ENCODE measurements around the gene RHOV. TPM values are rescaled to one million over a fixed set of nuclear protein-coding genes. Genes with fewer than 3 reads are reported as not detected.

The RHOV gene
- total RNA-seq, 1 donor from 2014 or later, result 0.27 TPM

- Mint-ChIP-seq H3K27ac (no peak overlapping the region), H3K27me3 (no peaks in the 10 kb centered on the region), H3K4me1 (no peaks in the 10 kb centered on the region), H3K9me3 (no peaks in the 10 kb centered on the region), H3K36me3 (ENCODE audit: low read depth) (no peaks in the 10 kb centered on the region), H3K4me3 (no peak overlapping the region)
- CTCF ChIA-PET, result no interaction called here
- POLR2A ChIA-PET, result no interaction called here
- TF ChIP-seq CTCF (IDR thresholded peaks at IDR 0.05), result no peak
- ATAC-seq (ENCODE audit: low read depth) (no peak), DNase-seq (no peak)
- intact Hi-C loops (cut with micrococcal nuclease), result no loop called here
Observed at GRCh38 chr15:40826423-40827075, 47.5 kb downstream of the RHOV start.

GRCh38 chr15:40825661-40826422 lies 48.2 kb downstream of the RHOV start:
- POLR2A ChIA-PET, result no interaction called here

GRCh38 chr15:40823572-40824343 lies 50.3 kb downstream of the RHOV start:
- Mint-ChIP-seq H3K4me3 (no peak overlapping the region), H3K36me3 (ENCODE audit: low read depth) (no peaks in the 10 kb centered on the region), H3K9me3 (no peaks in the 10 kb centered on the region), H3K4me1 (no peaks in the 10 kb centered on the region), H3K27ac (no peak overlapping the region), H3K27me3 (no peaks in the 10 kb centered on the region)
- ChIA-PET POLR2A (no interaction called here), CTCF (no interaction called here)
- ATAC-seq (ENCODE audit: low read depth) (no peak), DNase-seq (no peak)
- intact Hi-C loops (cut with micrococcal nuclease), result no loop called here
- TF ChIP-seq CTCF (IDR thresholded peaks at IDR 0.05), result no peak

More at GRCh38 chr15:40825661-40826422, 48.2 kb downstream of the RHOV start:
- no peak for TF ChIP-seq CTCF (IDR thresholded peaks at IDR 0.05)
- DNase-seq, result no peak
- no peak overlapping the region for H3K4me3 Mint-ChIP-seq
- no peak overlapping the region for H3K27ac Mint-ChIP-seq
- no peaks in the 10 kb centered on the region for H3K27me3 Mint-ChIP-seq
- no peaks in the 10 kb centered on the region for H3K36me3 Mint-ChIP-seq (ENCODE audit: low read depth)
- H3K9me3 Mint-ChIP-seq, result no peaks in the 10 kb centered on the region
- intact Hi-C loops (cut with micrococcal nuclease), result no loop called here
- no peaks in the 10 kb centered on the region for H3K4me1 Mint-ChIP-seq
- CTCF ChIA-PET, result no interaction called here
- ATAC-seq (ENCODE audit: low read depth), result no peak

Other genes starting within 250 kb of the RHOV start
- 2.6 and 4.1 TPM in 2 replicates for gene RAD51, start 179.1 kb downstream of the RHOV start, total RNA-seq
- gene RMDN3, start 119.0 kb downstream of the RHOV start, total RNA-seq, result 25.5 and 25.6 TPM in 2 replicates
- 19.5 and 21.1 TPM in 2 replicates for gene GCHFR, start 110.2 kb downstream of the RHOV start, total RNA-seq
- gene C15orf62, start 104.3 kb downstream of the RHOV start, total RNA-seq, result 5.7 and 6.5 TPM in 2 replicates
- 23.2 and 25.2 TPM in 2 replicates for gene ZFYVE19, start 67.1 kb downstream of the RHOV start, total RNA-seq
- 43.1 and 51.0 TPM in 2 replicates for gene DNAJC17, start 66.8 kb downstream of the RHOV start, total RNA-seq
- gene PPP1R14D, start 45.5 kb downstream of the RHOV start, total RNA-seq, result 0.31 TPM in 1 of 2 replicates, not detected in the other
- 8.6 and 8.7 TPM in 2 replicates for gene SPINT1, start 30.2 kb downstream of the RHOV start, total RNA-seq
- 25.3 and 26.2 TPM in 2 replicates for gene VPS18, start 20.2 kb upstream of the RHOV start, total RNA-seq
- 0.05 TPM in 1 of 2 replicates, not detected in the other for gene DLL4, start 55.1 kb upstream of the RHOV start, total RNA-seq
- gene CHAC1, start 79.2 kb upstream of the RHOV start, total RNA-seq, result 22.3 and 27.3 TPM in 2 replicates
- 34.8 and 38.8 TPM in 2 replicates for gene INO80, start 242.0 kb upstream of the RHOV start, total RNA-seq

All from activated B cell treated with CpG ODN at 0.5 μM for 24 hours (primary cell).